Osteoblast (primary cell): ENCODE results near the gene ADK. TPM values are rescaled to one million over a fixed set of nuclear protein-coding genes. Genes with fewer than 3 reads are reported as not detected.

Experiments used
- DNase-seq: peaks from one replicate; pipeline ENCODE4 v3.0.0; 2011; ENCODE audit warnings: low spot score, mixed read lengths; ENCODE audit not compliant: insufficient read length; ENCODE audit errors: missing footprints
- H2AFZ ChIP-seq: 2 replicates; pipeline ENCODE4 v1.6.0; 2011; ENCODE audit warnings: mild to moderate bottlenecking, low read length
- H3K27ac ChIP-seq: 2 replicates; pipeline ENCODE4 v1.5.1; 2011; ENCODE audit warnings: mild to moderate bottlenecking, low read depth, low read length, moderate library complexity
- H3K27me3 ChIP-seq: 2 replicates; pipeline ENCODE4 v1.6.0; 2012; ENCODE audit warnings: mild to moderate bottlenecking, control low read depth, inconsistent platforms, low read length, moderate library complexity; ENCODE audit not compliant: insufficient read depth
- H3K36me3 ChIP-seq: 2 replicates; pipeline ENCODE4 v1.5.1; 2011; ENCODE audit warnings: mild to moderate bottlenecking, low read length, control low read depth, moderate library complexity; ENCODE audit not compliant: insufficient read depth
- H3K4me1 ChIP-seq: 2 replicates; pipeline ENCODE4 v1.5.1; 2011; ENCODE audit warnings: mild to moderate bottlenecking, low read length, control low read depth, moderate library complexity; ENCODE audit not compliant: insufficient read depth
- H3K4me2 ChIP-seq: 2 replicates; pipeline ENCODE4 v1.6.0; 2011; ENCODE audit warnings: mild to moderate bottlenecking, low read length; ENCODE audit not compliant: insufficient read depth
- H3K4me3 ChIP-seq: fragments of 200-600 bp; sonication (generic); 3 replicates; pipeline ENCODE4 v1.5.1; 2012; ENCODE audit warnings: mild to moderate bottlenecking, low read length, inconsistent platforms; ENCODE audit not compliant: insufficient read depth
- H3K79me2 ChIP-seq: 2 replicates; pipeline ENCODE4 v1.6.0; 2012; ENCODE audit warnings: mild to moderate bottlenecking, low read length, control low read depth, inconsistent platforms; ENCODE audit not compliant: insufficient read depth
- H3K9me3 ChIP-seq: 2 replicates; pipeline ENCODE4 v1.5.1; 2011; ENCODE audit warnings: low read depth, low read length, control low read depth
- H4K20me1 ChIP-seq: 2 replicates; pipeline ENCODE4 v1.6.0; 2012; ENCODE audit warnings: mild to moderate bottlenecking, low read length, control low read depth; ENCODE audit not compliant: insufficient read depth
- total RNA-seq: library from RNA; depleted of rRNA; stranded (reverse); fragments of >200 nt; gene quantifications from 2 replicates; pipeline ENCODE4 v1.2.3, GENCODE V29; 2012
- TF ChIP-seq, protein P1 (sequence below): IDR thresholded peaks from 2 replicates; pipeline ENCODE4 v1.5.1; 2011; ENCODE audit warnings: mild to moderate bottlenecking, low read depth, low read length, moderate library complexity; ENCODE audit errors: extremely low read depth

Gene ADK
- total RNA-seq, 1 donor: 34.0 TPM

DNA sequence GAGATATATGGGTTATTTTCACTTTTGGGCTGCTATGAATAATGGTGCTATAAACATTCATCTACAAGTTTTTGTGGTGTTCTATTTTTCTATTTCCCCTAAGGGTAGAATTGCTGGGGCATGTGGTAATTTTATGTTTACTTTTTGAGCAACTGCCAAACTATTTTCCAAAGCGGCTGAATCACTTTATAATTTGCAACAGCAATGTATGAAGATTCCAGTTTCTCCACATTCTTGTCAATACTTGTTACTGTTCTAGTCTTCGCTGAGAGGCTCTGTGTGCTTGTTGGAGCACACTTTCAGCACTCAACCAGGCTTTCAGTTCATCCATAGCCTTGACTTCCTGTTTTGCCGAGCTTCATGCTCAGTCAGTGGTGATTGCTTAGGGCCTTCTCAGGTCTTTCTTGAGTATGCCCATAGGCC is 39.0 kb downstream of the ADK start:
- Histone ChIP-seq H3K4me1 (peaks cover 34% of the 10 kb centered on the region), H2AFZ (peak overlapping the region; percentile 67), H3K9me3 (no peaks in the 10 kb centered on the region), H3K4me3 (peak overlapping the region; percentile 62), H4K20me1 (peaks cover 5% of the 10 kb centered on the region), H3K79me2 (peaks cover 74% of the 10 kb centered on the region), H3K4me2 (peak overlapping the region; percentile 88), H3K27ac (peak overlapping the region; percentile 94), H3K27me3 (no peaks in the 10 kb centered on the region), H3K36me3 (no peaks in the 10 kb centered on the region)
- TF ChIP-seq, protein P1, sequence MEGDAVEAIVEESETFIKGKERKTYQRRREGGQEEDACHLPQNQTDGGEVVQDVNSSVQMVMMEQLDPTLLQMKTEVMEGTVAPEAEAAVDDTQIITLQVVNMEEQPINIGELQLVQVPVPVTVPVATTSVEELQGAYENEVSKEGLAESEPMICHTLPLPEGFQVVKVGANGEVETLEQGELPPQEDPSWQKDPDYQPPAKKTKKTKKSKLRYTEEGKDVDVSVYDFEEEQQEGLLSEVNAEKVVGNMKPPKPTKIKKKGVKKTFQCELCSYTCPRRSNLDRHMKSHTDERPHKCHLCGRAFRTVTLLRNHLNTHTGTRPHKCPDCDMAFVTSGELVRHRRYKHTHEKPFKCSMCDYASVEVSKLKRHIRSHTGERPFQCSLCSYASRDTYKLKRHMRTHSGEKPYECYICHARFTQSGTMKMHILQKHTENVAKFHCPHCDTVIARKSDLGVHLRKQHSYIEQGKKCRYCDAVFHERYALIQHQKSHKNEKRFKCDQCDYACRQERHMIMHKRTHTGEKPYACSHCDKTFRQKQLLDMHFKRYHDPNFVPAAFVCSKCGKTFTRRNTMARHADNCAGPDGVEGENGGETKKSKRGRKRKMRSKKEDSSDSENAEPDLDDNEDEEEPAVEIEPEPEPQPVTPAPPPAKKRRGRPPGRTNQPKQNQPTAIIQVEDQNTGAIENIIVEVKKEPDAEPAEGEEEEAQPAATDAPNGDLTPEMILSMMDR: no peak
- peak; percentile 58 for DNase-seq

DNA sequence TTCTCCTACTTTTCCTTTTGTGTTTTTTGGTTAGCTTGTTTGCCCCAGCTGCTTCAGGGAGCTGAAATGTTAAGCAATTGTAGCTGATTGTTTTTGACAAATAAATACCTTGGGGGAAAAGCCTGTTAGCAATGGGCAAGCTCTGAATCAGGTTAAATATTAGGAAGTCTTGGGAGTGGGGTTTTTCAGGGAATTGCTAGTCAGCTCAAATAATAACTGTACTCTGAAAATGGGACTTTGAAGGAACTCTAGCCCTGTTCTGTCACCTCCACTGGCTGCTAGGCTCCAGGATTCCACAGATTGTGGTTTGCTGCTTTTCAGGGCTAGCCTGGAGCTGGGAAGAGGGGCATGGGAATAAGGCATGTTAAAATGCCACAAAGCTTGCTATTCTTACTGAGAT is 39.5 kb downstream of the ADK start:
- H3K36me3 ChIP-seq: no peaks in the 10 kb centered on the region
- H3K27me3 ChIP-seq: no peaks in the 10 kb centered on the region
- peaks cover 9% of the 10 kb centered on the region for H4K20me1 ChIP-seq
- DNase-seq: no peak
- peak overlapping the region; percentile 57 for H3K4me3 ChIP-seq
- no peaks in the 10 kb centered on the region for H3K9me3 ChIP-seq
- peak overlapping the region; percentile 67 for H2AFZ ChIP-seq
- peaks cover 71% of the 10 kb centered on the region for H3K79me2 ChIP-seq
- TF ChIP-seq, protein P1: no peak
- H3K4me2 ChIP-seq: peak overlapping the region; percentile 88
- peaks cover 39% of the 10 kb centered on the region for H3K4me1 ChIP-seq
- H3K27ac ChIP-seq: peak overlapping the region; percentile 94

DNA sequence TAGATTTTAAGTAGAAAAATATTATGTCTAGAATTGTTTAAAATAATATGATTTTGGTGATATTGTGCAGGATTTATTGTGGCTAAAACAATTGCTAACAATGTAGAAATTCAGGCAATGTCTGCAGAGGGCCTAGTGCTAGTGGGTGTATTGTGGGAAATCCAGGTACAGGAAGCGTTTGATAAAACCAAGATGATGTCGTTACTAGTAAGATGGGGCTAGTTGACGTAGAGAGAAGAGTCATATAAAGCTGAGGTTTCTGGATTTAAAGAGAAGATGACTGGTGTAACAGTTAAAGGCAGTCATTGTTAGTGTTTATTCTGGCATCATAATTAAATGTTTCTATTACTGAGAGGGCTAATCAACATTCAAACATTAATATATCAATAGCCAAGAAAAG is 43.5 kb downstream of the ADK start:
- Histone ChIP-seq H3K9me3 (no peaks in the 10 kb centered on the region), H2AFZ (no peak overlapping the region), H3K4me1 (peaks cover 36% of the 10 kb centered on the region), H3K4me3 (no peak overlapping the region), H3K4me2 (peak overlapping the region; percentile 47), H3K79me2 (peaks cover 65% of the 10 kb centered on the region), H3K36me3 (no peaks in the 10 kb centered on the region), H4K20me1 (peaks cover 31% of the 10 kb centered on the region), H3K27ac (peak overlapping the region; percentile 43), H3K27me3 (no peaks in the 10 kb centered on the region)
- DNase-seq: peak; percentile 85
- TF ChIP-seq, protein P1: no peak

DNA sequence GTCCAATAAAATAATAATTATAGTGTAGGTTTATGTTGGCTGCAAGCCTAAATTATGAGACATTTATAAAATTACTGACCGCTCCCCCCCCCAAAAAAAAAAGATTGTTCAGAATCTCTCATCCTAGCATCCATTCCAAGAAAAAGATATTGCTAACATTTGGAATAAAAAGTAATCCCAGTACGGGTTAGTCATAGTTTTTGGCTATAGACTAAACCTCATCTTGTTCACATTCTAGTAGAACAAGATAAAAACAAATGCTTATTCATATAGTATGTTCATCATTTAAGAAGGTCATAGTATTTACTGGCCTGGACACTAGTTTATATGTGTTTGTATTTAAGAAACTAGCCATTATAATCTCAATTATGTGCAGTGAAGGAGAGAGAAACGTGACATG is 44.0 kb downstream of the ADK start:
- H3K4me1 ChIP-seq: peaks cover 34% of the 10 kb centered on the region
- no peaks in the 10 kb centered on the region for H3K27me3 ChIP-seq
- TF ChIP-seq, protein P1: no peak
- peaks cover 34% of the 10 kb centered on the region for H4K20me1 ChIP-seq
- H3K79me2 ChIP-seq: peaks cover 68% of the 10 kb centered on the region
- no peaks in the 10 kb centered on the region for H3K9me3 ChIP-seq
- H2AFZ ChIP-seq: no peak overlapping the region
- peak overlapping the region; percentile 47 for H3K4me2 ChIP-seq
- H3K36me3 ChIP-seq: no peaks in the 10 kb centered on the region
- H3K27ac ChIP-seq: peak overlapping the region; percentile 43
- no peak overlapping the region for H3K4me3 ChIP-seq
- no peak for DNase-seq
